Measurements from ENCODE around the gene RAD52.
"Not testable (repeated sequence)": the region's sequence is repeated elsewhere in the genome, so short reads cannot be mapped to it uniquely, and the experiment has no call there.

RAD52 gene

GRCh38 chr12:936377-937345 lies 12.8 kb downstream of the RAD52 start:
- DNase-seq (ENCODE audit: low read depth in 2 of 2): no peak
- no peak overlapping the region for H3K4me3 ChIP-seq (replicated peaks in 1 of 2; ENCODE audit: low read depth in 2 of 2, low read length in 2 of 2)
- TF ChIP-seq CTCF (IDR thresholded peaks at IDR 0.05; ENCODE audit: low read depth, low read length): no peak

GRCh38 chr12:935891-936290 lies 13.6 kb downstream of the RAD52 start:
- H3K4me3 ChIP-seq (replicated peaks in 1 of 2; ENCODE audit: low read depth in 2 of 2, low read length in 2 of 2); DNase-seq (ENCODE audit: low read depth in 2 of 2): not testable (repeated sequence)

GRCh38 chr12:931591-931990 lies 17.9 kb downstream of the RAD52 start:
- no peak for TF ChIP-seq CTCF (IDR thresholded peaks at IDR 0.05; ENCODE audit: low read depth, low read length)
- H3K4me3 ChIP-seq (replicated peaks in 1 of 2; ENCODE audit: low read depth in 2 of 2, low read length in 2 of 2): no peak overlapping the region
- no peak for DNase-seq (ENCODE audit: low read depth in 2 of 2)

- H3K4me3 ChIP-seq (replicated peaks in 1 of 2; ENCODE audit: low read depth in 2 of 2, low read length in 2 of 2): no peak overlapping the region
- TF ChIP-seq CTCF (IDR thresholded peaks at IDR 0.05; ENCODE audit: low read depth, low read length): no peak
- no peak for DNase-seq (ENCODE audit: low read depth in 2 of 2)
Measured at GRCh38 chr12:931060-931459, 18.4 kb downstream of the RAD52 start.

- no peak for TF ChIP-seq CTCF (IDR thresholded peaks at IDR 0.05; ENCODE audit: low read depth, low read length)
- DNase-seq (ENCODE audit: low read depth in 2 of 2): no peak
- H3K4me3 ChIP-seq (replicated peaks in 1 of 2; ENCODE audit: low read depth in 2 of 2, low read length in 2 of 2): no peak overlapping the region
Measured at GRCh38 chr12:926641-927040, 22.9 kb downstream of the RAD52 start.

GRCh38 chr12:922285-922684 lies 27.2 kb downstream of the RAD52 start:
- no peak for DNase-seq (ENCODE audit: low read depth in 2 of 2)
- no peak for TF ChIP-seq CTCF (IDR thresholded peaks at IDR 0.05; ENCODE audit: low read depth, low read length)

GRCh38 chr12:920676-921075 lies 28.8 kb downstream of the RAD52 start:
- H3K4me3 ChIP-seq (replicated peaks in 1 of 2; ENCODE audit: low read depth in 2 of 2, low read length in 2 of 2): no peak overlapping the region
- TF ChIP-seq CTCF (IDR thresholded peaks at IDR 0.05; ENCODE audit: low read depth, low read length): no peak
- DNase-seq (ENCODE audit: low read depth in 2 of 2): no peak

More at GRCh38 chr12:922285-922684, 27.2 kb downstream of the RAD52 start:
- no peak overlapping the region for H3K4me3 ChIP-seq (replicated peaks in 1 of 2; ENCODE audit: low read depth in 2 of 2, low read length in 2 of 2)
